Neural cell (in vitro differentiated cells): ENCODE measurements around the gene THUMPD3.

Experiments used
- CTCF ChIP-seq: fragments of 450-650 bp; IDR thresholded peaks from 2 replicates; pipeline ENCODE4 v1.5.1; 2014; ENCODE audit warnings: antibody characterized with exemption, mild to moderate bottlenecking, moderate library complexity; ENCODE audit not compliant: poor library complexity, severe bottlenecking
- RAD21 ChIP-seq: fragments of 450-650 bp; conservative IDR thresholded peaks from 2 replicates; pipeline ENCODE4 v1.6.1; 2014; ENCODE audit warnings: antibody characterized with exemption, mild to moderate bottlenecking, moderate library complexity

GRCh38 chr3:9408061-9408460 is 45.2 kb downstream of the THUMPD3 start:
- TF ChIP-seq CTCF: no peak
- TF ChIP-seq RAD21: no peak
